Progenitor cell of endocrine pancreas (in vitro differentiated cells): ENCODE data around the gene LRG1. TPM values are rescaled to one million over a fixed set of nuclear protein-coding genes. Genes with fewer than 3 reads are reported as not detected.

ENCODE experiments used
- DNase-seq: peaks from one replicate; pipeline ENCODE4 v3.0.0; 2021; ENCODE audit warnings: low spot score; ENCODE audit not compliant: unreplicated experiment
- H3K27ac Mint-ChIP-seq: 2 replicates; pipeline ENCODE4 v1.8.0; 2021; ENCODE audit warnings: mild to moderate bottlenecking, moderate library complexity, mixed read lengths
- H3K27me3 Mint-ChIP-seq: 2 replicates; pipeline ENCODE4 v1.8.0; 2021; ENCODE audit warnings: mixed read lengths
- H3K36me3 Mint-ChIP-seq: 2 replicates; pipeline ENCODE4 v1.8.0; 2022; ENCODE audit warnings: mixed read lengths; ENCODE audit not compliant: insufficient read depth
- H3K4me1 Mint-ChIP-seq: 2 replicates; pipeline ENCODE4 v1.8.0; 2021; ENCODE audit warnings: low read depth, mixed read lengths
- H3K4me3 Mint-ChIP-seq: 2 replicates; pipeline ENCODE4 v1.8.0; 2021; ENCODE audit warnings: low read depth, mild to moderate bottlenecking, moderate library complexity, mixed read lengths
- H3K9me3 Mint-ChIP-seq: 2 replicates; pipeline ENCODE4 v1.8.0; 2021; ENCODE audit warnings: low read depth, mixed read lengths
- CTCF ChIP-seq: fragments of 200-600 bp; sonication (generic); IDR thresholded peaks from one replicate; pipeline ENCODE4 v1.5.0; 2021; ENCODE audit warnings: antibody characterized with exemption, mild to moderate bottlenecking; ENCODE audit not compliant: unreplicated experiment
- total RNA-seq: library from RNA; stranded (reverse); gene quantifications from 2 replicates; pipeline ENCODE4 v1.2.1, GENCODE V29; 2021

The LRG1 gene
- total RNA-seq, 1 donor from 2014 or later = 0.34 TPM

GRCh38 chr19:4557144-4557970 lies 17.5 kb upstream of the LRG1 start:
- Mint-ChIP-seq H3K9me3 (no peaks in the 10 kb centered on the region), H3K4me1 (no peaks in the 10 kb centered on the region), H3K27me3 (no peaks in the 10 kb centered on the region), H3K36me3 (peaks cover 16% of the 10 kb centered on the region), H3K27ac (no peak overlapping the region), H3K4me3 (no peak overlapping the region)
- TF ChIP-seq CTCF = peak; percentile 36
- DNase-seq = no peak

- no peaks in the 10 kb centered on the region for H3K4me1 Mint-ChIP-seq
- H3K9me3 Mint-ChIP-seq = no peaks in the 10 kb centered on the region
- no peak for DNase-seq
- H3K36me3 Mint-ChIP-seq = peaks cover 21% of the 10 kb centered on the region
- H3K27ac Mint-ChIP-seq = no peak overlapping the region
- TF ChIP-seq CTCF = no peak
- no peak overlapping the region for H3K4me3 Mint-ChIP-seq
- no peaks in the 10 kb centered on the region for H3K27me3 Mint-ChIP-seq
Measured at GRCh38 chr19:4556597-4557127, 16.8 kb upstream of the LRG1 start.

- Mint-ChIP-seq H3K4me1 (no peaks in the 10 kb centered on the region), H3K27me3 (no peaks in the 10 kb centered on the region), H3K27ac (peak overlapping the region; percentile 25), H3K4me3 (no peak overlapping the region), H3K9me3 (no peaks in the 10 kb centered on the region), H3K36me3 (peaks cover 21% of the 10 kb centered on the region)
- no peak for TF ChIP-seq CTCF
- DNase-seq = no peak
Measured at GRCh38 chr19:4555657-4556561, 16.1 kb upstream of the LRG1 start.

GRCh38 chr19:4554717-4555116 lies 14.9 kb upstream of the LRG1 start:
- no peak overlapping the region for H3K4me3 Mint-ChIP-seq
- no peaks in the 10 kb centered on the region for H3K27me3 Mint-ChIP-seq
- no peaks in the 10 kb centered on the region for H3K9me3 Mint-ChIP-seq
- TF ChIP-seq CTCF = no peak
- H3K4me1 Mint-ChIP-seq = no peaks in the 10 kb centered on the region
- H3K36me3 Mint-ChIP-seq = peaks cover 22% of the 10 kb centered on the region
- no peak overlapping the region for H3K27ac Mint-ChIP-seq
- no peak for DNase-seq

- DNase-seq = no peak
- no peaks in the 10 kb centered on the region for H3K27me3 Mint-ChIP-seq
- no peaks in the 10 kb centered on the region for H3K4me1 Mint-ChIP-seq
- no peak overlapping the region for H3K4me3 Mint-ChIP-seq
- H3K36me3 Mint-ChIP-seq = peaks cover 24% of the 10 kb centered on the region
- H3K27ac Mint-ChIP-seq = no peak overlapping the region
- no peak for TF ChIP-seq CTCF
- H3K9me3 Mint-ChIP-seq = no peaks in the 10 kb centered on the region
Measured at GRCh38 chr19:4553775-4554174, 13.9 kb upstream of the LRG1 start.
